ENCODE results near the gene FAM171A2. TPM values are rescaled to one million over a fixed set of nuclear protein-coding genes. Genes with fewer than 3 reads are reported as not detected.

The FAM171A2 gene
- total and polyA plus RNA-seq, 10 of the 15 experiments (the other 5 are each of a cell fraction or from before 2014, with no cell fraction given): 0.08 to 1.7 (median 0.27) TPM; not detected in 2

DNA sequence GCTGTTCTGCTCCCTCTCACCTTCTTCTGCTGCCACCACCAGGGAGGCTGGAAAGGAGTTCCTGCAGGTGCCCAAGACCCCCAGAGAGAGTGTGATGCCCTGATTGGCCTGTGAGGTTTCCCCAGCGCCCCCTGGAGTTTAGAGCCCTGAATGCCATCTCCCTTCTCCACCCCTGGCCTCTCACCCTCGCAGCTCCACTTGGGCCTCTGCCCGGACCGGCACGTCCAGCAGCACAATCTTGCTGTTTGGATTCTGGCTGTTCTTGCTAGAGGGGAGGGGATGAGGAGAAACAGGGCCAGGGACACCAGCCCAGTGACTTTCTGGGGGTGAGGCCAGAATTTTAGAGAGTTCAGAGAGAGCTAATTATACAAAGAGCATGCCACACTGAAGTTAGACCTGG is 12.5 kb upstream of the FAM171A2 start:
- no peak overlapping the region for H3K4me3 ChIP-seq
- SMC1A ChIA-PET (ENCODE audit: uncharacterized antibody, unreplicated experiment): no interaction called here
- no peaks in the 10 kb centered on the region for H3K79me2 ChIP-seq (ENCODE audit: control insufficient read depth, insufficient read depth, low read length)
- no peaks in the 10 kb centered on the region for H3K36me3 ChIP-seq (ENCODE audit: control insufficient read depth in 2 of 2, insufficient read depth in 2 of 2, low read length in 1 of 2)
- WGBS (ENCODE audit: insufficient coverage, insufficient replicate concordance, low lambda C conversion rate, missing lambda C conversion rate): 39% methylated on average over 5 of the region's 5 CpGs
- in situ Hi-C loops (cut with MboI): no loop called here
- peak; percentile 81 for ATAC-seq
- TF ChIP-seq ELK1 (IDR thresholded peaks at IDR 0.05; ENCODE audit: low read depth, low read length) (no peak), CTCF (IDR thresholded peaks at IDR 0.05 in 2 of 3, conservative IDR thresholded peaks at IDR 0.05 in 1 of 3; ENCODE audit: control insufficient read depth in 2 of 3, extremely low read depth in 1 of 3, insufficient read depth in 1 of 3, low read depth in 3 of 3, low read length in 3 of 3) (peak; percentile 17 to 62 (median 57); a peak in 5 of 6 replicates)
- no peak for FAIRE-seq
- BruUV-seq (replicated peaks): no TSS peak
- H3K4me1 ChIP-seq (ENCODE audit: control insufficient read depth, insufficient read depth, low read length): peaks cover 9% of the 10 kb centered on the region
- DNase-seq (ENCODE audit: low read depth, low spot score): no peak
- CTCF ChIA-PET: interaction anchor here (0.7 to 2.4 kb wide), 12 partner anchors 9 to 172 kb away, joined by 3 to 8 read pairs (median 4); partner anchors contain the start of gene FAM171A2
- no peak overlapping the region for H3K4me2 ChIP-seq (ENCODE audit: control insufficient read depth, insufficient read depth)
- H4K20me1 ChIP-seq (ENCODE audit: control insufficient read depth, insufficient read depth): no peaks in the 10 kb centered on the region
- no peak overlapping the region for H3K27ac ChIP-seq (ENCODE audit: control insufficient read depth, insufficient read depth)
- no peak overlapping the region for H2AFZ ChIP-seq (ENCODE audit: control insufficient read depth, low read depth, low read length)
- RAD21 ChIA-PET (ENCODE audit: unreplicated experiment): interaction anchor here (1.2 kb wide), 1 partner anchor 26 kb away, joined by 3 read pairs; no protein-coding TSS in a partner anchor
- POLR2A ChIA-PET: interaction anchor here (0.6 kb wide), 1 partner anchor 707 kb away, joined by 4 read pairs; no protein-coding TSS in a partner anchor
- intact Hi-C loops (cut with micrococcal nuclease; ENCODE audit: unreplicated experiment): no loop called here
- H3K9me3 ChIP-seq (replicated peaks; ENCODE audit: control insufficient read depth, insufficient read depth, low read length): no peaks in the 10 kb centered on the region; the same call in 2 of the 3 replicates
- no peak overlapping the region for H3K9ac ChIP-seq (ENCODE audit: control insufficient read depth, insufficient read depth, low read length)
- H3K27me3 ChIP-seq (replicated peaks in 1 of 2; ENCODE audit: control insufficient read depth in 2 of 2, insufficient read depth in 2 of 2, low read length in 1 of 2): no peaks in the 10 kb centered on the region; a peak in 1 of 4 replicates
